Measurements from ENCODE around the gene GRAMD1A. TPM values are rescaled to one million over a fixed set of nuclear protein-coding genes. Genes with fewer than 3 reads are reported as not detected.

The GRAMD1A gene
- total RNA-seq, 2 experiments from 2014 or later, result 221 to 229 TPM

DNA sequence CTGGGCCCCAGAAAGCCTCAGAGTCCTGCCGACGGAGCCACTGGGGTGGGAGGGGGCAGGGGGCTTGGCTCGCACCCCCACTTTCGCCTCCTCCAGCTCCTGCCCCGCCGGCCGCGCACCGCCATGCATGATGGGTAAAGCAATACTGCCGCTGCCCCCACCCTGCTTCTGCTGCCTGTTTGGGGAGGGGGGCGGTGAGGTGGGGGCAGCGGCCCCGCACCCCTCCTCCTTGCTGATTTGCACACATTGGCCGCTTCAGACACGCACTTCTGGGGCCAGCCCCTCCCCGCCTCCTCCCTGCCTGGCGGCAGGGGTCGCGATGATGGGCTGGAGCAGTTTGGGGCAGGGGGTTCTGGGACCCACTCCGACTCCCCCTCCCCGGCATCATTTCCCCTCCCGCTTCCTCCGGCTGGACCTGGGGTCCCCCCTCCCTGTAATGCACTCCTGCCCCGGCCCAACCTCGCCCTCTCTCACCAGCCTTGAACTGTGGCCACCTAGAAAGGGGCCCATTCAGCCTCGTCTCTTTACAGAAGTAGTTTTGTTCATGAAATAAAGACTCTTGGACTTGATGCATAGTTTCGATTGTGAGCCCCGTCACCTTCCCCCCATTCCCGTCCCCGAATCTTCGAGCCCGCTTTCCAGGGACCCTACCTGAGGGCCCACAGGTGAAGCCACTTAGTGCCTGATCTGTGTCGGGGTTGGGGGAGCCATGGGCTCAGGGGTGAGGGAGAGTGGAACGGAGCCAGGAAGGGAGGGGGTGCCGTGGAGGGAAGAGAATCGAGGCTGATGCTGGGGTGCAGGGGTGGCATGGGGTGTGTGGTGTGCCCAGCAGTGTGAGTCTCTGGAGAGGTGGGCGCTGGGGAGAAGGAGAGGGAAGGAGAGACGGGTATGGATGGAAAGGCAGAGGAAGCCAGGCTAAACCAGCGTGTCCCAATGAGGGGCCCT is 40.0 kb downstream of the GRAMD1A start:
- Mint-ChIP-seq H3K4me1 (ENCODE audit: low read depth) (peaks cover 47% of the 10 kb centered on the region), H3K27ac (no peak overlapping the region), H3K4me3 (peak overlapping the region; percentile 72), H3K27me3 (peaks cover 14% of the 10 kb centered on the region), H3K9me3 (no peaks in the 10 kb centered on the region), H3K36me3 (ENCODE audit: low read depth) (no peaks in the 10 kb centered on the region)
- intact Hi-C loops (cut with DNase I, micrococcal nuclease), result no loop called here
- Histone ChIP-seq H3K27ac (ENCODE audit: low read depth in 1 of 2, low read length in 2 of 2) (no peak overlapping the region), H3K4me3 (ENCODE audit: low read length) (peak overlapping the region; percentile 51), H3K27me3 (ENCODE audit: control insufficient read depth in 1 of 2, insufficient read depth in 2 of 2, low read length in 2 of 2) (no peaks in the 10 kb centered on the region), H3K36me3 (ENCODE audit: insufficient read depth, low read length) (no peaks in the 10 kb centered on the region), H3K9me3 (ENCODE audit: control insufficient read depth in 1 of 2, insufficient read depth in 1 of 2, low read length in 2 of 2) (no peaks in the 10 kb centered on the region), H3K4me1 (ENCODE audit: insufficient read depth, low read length) (peaks cover 43% of the 10 kb centered on the region)
- ATAC-seq (ENCODE audit: poor library complexity) (peak; percentile 37), DNase-seq (peak in 1 of 14 experiments; percentile 29)
- TF ChIP-seq CTCF (IDR thresholded peaks at IDR 0.05), result no peak
- POLR2A ChIA-PET, result interaction anchor here (1.6 kb wide), 1 partner anchor 26 kb away, joined by 7 read pairs; no protein-coding TSS in a partner anchor
- CTCF ChIA-PET, result no interaction called here

GRCh38 chr19:35040826-35041547 is 40.9 kb downstream of the GRAMD1A start:
- H3K27me3 ChIP-seq (ENCODE audit: control insufficient read depth in 1 of 2, insufficient read depth in 2 of 2, low read length in 2 of 2), result no peaks in the 10 kb centered on the region
- no peaks in the 10 kb centered on the region for H3K9me3 ChIP-seq (ENCODE audit: control insufficient read depth in 1 of 2, insufficient read depth in 1 of 2, low read length in 2 of 2)
- no peaks in the 10 kb centered on the region for H3K9me3 Mint-ChIP-seq
- ATAC-seq (ENCODE audit: poor library complexity), result peak; percentile 24
- no peak overlapping the region for H3K27ac Mint-ChIP-seq
- peaks cover 55% of the 10 kb centered on the region for H3K4me1 Mint-ChIP-seq (ENCODE audit: low read depth)
- no peak for TF ChIP-seq CTCF (IDR thresholded peaks at IDR 0.05)
- intact Hi-C loops (cut with DNase I, micrococcal nuclease), result no loop called here
- peaks cover 50% of the 10 kb centered on the region for H3K4me1 ChIP-seq (ENCODE audit: insufficient read depth, low read length)
- peak overlapping the region; percentile 72 for H3K4me3 Mint-ChIP-seq
- no peaks in the 10 kb centered on the region for H3K36me3 Mint-ChIP-seq (ENCODE audit: low read depth)
- ChIA-PET CTCF (no interaction called here), POLR2A (no interaction called here)
- H3K36me3 ChIP-seq (ENCODE audit: insufficient read depth, low read length), result no peaks in the 10 kb centered on the region
- DNase-seq, result peak in 8 of 14 experiments; percentile 15 to 53 (median 36)
- H3K4me3 ChIP-seq (ENCODE audit: low read length), result peak overlapping the region; percentile 51
- H3K27ac ChIP-seq (ENCODE audit: low read depth in 1 of 2, low read length in 2 of 2), result no peak overlapping the region
- peaks cover 20% of the 10 kb centered on the region for H3K27me3 Mint-ChIP-seq

DNA sequence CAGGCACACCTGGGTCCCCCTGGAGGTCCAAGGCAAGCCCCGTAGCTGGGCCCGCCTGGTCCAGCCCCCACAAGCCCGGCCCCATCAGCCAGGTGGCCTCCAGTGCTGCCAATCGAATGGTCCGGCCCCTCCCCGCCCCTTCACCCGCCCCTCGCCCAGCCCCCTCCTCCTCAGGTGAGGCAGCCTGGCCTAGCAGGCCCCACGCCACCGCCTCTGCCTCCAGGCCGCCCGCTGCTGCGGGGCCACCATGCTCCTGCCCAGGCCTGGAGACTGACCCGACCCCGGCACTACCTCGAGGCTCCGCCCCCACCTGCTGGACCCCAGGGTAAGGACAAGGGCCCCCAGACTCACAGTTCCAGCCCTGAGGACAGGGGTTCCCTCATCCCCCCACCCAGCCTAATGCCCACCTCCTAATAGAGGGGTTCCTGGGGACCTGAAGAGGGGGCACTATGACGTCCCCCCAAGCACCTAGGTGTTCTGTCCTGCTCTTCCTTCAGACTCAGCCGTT is 41.5 kb downstream of the GRAMD1A start, which contains the start of gene HPN:
Gene HPN, plus strand, starts transcription at position 174 of the 508 bp plus-strand sequence. CDS start 786 bp downstream, outside the sequence.
- peak within 1 kb of the TSS; percentile 72 for H3K4me3 Mint-ChIP-seq
- intact Hi-C loops (cut with DNase I, micrococcal nuclease), result no loop called here
- no peaks in the 10 kb centered on the region for H3K9me3 Mint-ChIP-seq
- H3K36me3 Mint-ChIP-seq (ENCODE audit: low read depth), result no peaks in the 10 kb centered on the region
- POLR2A ChIA-PET, result no interaction called here
- CTCF ChIA-PET, result no interaction called here
- Histone ChIP-seq H3K4me3 (ENCODE audit: low read length) (peak within 1 kb of the TSS; percentile 51), H3K4me1 (ENCODE audit: insufficient read depth, low read length) (peaks cover 50% of the 10 kb centered on the region), H3K27me3 (ENCODE audit: control insufficient read depth in 1 of 2, insufficient read depth in 2 of 2, low read length in 2 of 2) (no peaks in the 10 kb centered on the region), H3K27ac (ENCODE audit: low read depth in 1 of 2, low read length in 2 of 2) (no peak within 1 kb of the TSS), H3K9me3 (ENCODE audit: control insufficient read depth in 1 of 2, insufficient read depth in 1 of 2, low read length in 2 of 2) (no peaks in the 10 kb centered on the region), H3K36me3 (ENCODE audit: insufficient read depth, low read length) (no peaks in the 10 kb centered on the region)
- peaks cover 20% of the 10 kb centered on the region for H3K27me3 Mint-ChIP-seq
- no peak within 1 kb of the TSS for H3K27ac Mint-ChIP-seq
- H3K4me1 Mint-ChIP-seq (ENCODE audit: low read depth), result peaks cover 56% of the 10 kb centered on the region
- no peak for ATAC-seq (ENCODE audit: poor library complexity)
- no peak for TF ChIP-seq CTCF (IDR thresholded peaks at IDR 0.05)
- DNase-seq, result no peak

Data from CD4-positive, alpha-beta T cell (primary cell).